PC-9 (cell line): Measurements from ENCODE around the gene SLC2A4RG.

ENCODE experiments used
- CTCF ChIP-seq: fragments of 200-600 bp; sonication (generic); conservative IDR thresholded peaks from 2 replicates; pipeline ENCODE4 v1.6.1; 2017; ENCODE audit warnings: mixed run types, antibody characterized with exemption, mild to moderate bottlenecking, moderate library complexity
- EZH2 ChIP-seq: fragments of 200-600 bp; sonication (generic); IDR thresholded peaks from 2 replicates; pipeline ENCODE4 v1.8.0; 2017; ENCODE audit warnings: antibody characterized with exemption, low read depth

- TF ChIP-seq CTCF (no peak), EZH2 (no peak)
These were observed 38.6 kb downstream of the SLC2A4RG start for GRCh38 chr20:63778034-63778752.
